AG09309 (cell line): ENCODE measurements around the gene TTF2.

Experiments
- DNase-seq: peaks from one replicate; pipeline ENCODE4 v3.0.0-alpha.2; 2010; ENCODE audit warnings: low read depth
- H3K4me3 ChIP-seq: 2 replicates; pipeline ENCODE4 v1.5.1; 2011; ENCODE audit warnings: mild to moderate bottlenecking, low read depth, low read length, moderate library complexity; ENCODE audit not compliant: control insufficient read depth
- CTCF ChIP-seq: IDR thresholded peaks from 2 replicates; pipeline ENCODE4 v1.5.1; 2011; ENCODE audit warnings: mild to moderate bottlenecking, low read depth, low read length, inconsistent platforms; ENCODE audit not compliant: insufficient read depth, control insufficient read depth; ENCODE audit errors: missing control alignments

Gene TTF2

GRCh38 chr1:117044217-117044616 is 15.9 kb upstream of the TTF2 start:
- no peak for DNase-seq
- TF ChIP-seq CTCF, result no peak
- no peak overlapping the region for H3K4me3 ChIP-seq

GRCh38 chr1:117045644-117046043 is 14.5 kb upstream of the TTF2 start:
- no peak for TF ChIP-seq CTCF
- no peak for DNase-seq
- no peak overlapping the region for H3K4me3 ChIP-seq

GRCh38 chr1:117046781-117047180 is 13.3 kb upstream of the TTF2 start:
- no peak for DNase-seq

GRCh38 chr1:117047271-117047670 is 12.9 kb upstream of the TTF2 start:
- H3K4me3 ChIP-seq, result no peak overlapping the region
- no peak for DNase-seq
- TF ChIP-seq CTCF, result no peak

More at GRCh38 chr1:117046781-117047180, 13.3 kb upstream of the TTF2 start:
- H3K4me3 ChIP-seq, result no peak overlapping the region
- no peak for TF ChIP-seq CTCF

GRCh38 chr1:117049857-117050256 is 10.3 kb upstream of the TTF2 start:
- TF ChIP-seq CTCF, result no peak
- H3K4me3 ChIP-seq, result no peak overlapping the region
- no peak for DNase-seq

- no peak overlapping the region for H3K4me3 ChIP-seq
- DNase-seq, result no peak
- TF ChIP-seq CTCF, result no peak
Measured at GRCh38 chr1:117051224-117052064, 8.7 kb upstream of the TTF2 start.

GRCh38 chr1:117054068-117054467 is 6.1 kb upstream of the TTF2 start:
- no peak overlapping the region for H3K4me3 ChIP-seq
- TF ChIP-seq CTCF, result no peak
- DNase-seq, result no peak
